HAP-1 (cell line): ENCODE results near the gene PDAP1.

Source experiments
- DNase-seq, 2 experiments: peaks; one replicate each; pipeline ENCODE4 v3.0.0-alpha.2; 2016 to 2020; ENCODE audit warnings: low spot score in 2 of 2
- H3K27me3 ChIP-seq: fragments of 250-450 bp; sonication (Bioruptor Pico); 2 replicates; pipeline ENCODE4 v1.5.1; 2020; ENCODE audit warnings: low read depth, mild to moderate bottlenecking, moderate library complexity
- H3K36me3 ChIP-seq: fragments of 250-450 bp; sonication (Bioruptor Pico); replicated peaks from 2 replicates; pipeline ENCODE4 v1.5.1; 2020; ENCODE audit warnings: mild to moderate bottlenecking
- H3K4me1 ChIP-seq: fragments of 250-450 bp; sonication (Bioruptor Pico); 2 replicates; pipeline ENCODE4 v1.5.1; 2020; ENCODE audit warnings: mild to moderate bottlenecking
- H3K4me3 ChIP-seq: fragments of 250-450 bp; sonication (Bioruptor Pico); 2 replicates; pipeline ENCODE4 v1.5.1; 2020; ENCODE audit warnings: mild to moderate bottlenecking, moderate library complexity
- H3K9me3 ChIP-seq: fragments of 250-450 bp; sonication (Bioruptor Pico); 2 replicates; pipeline ENCODE4 v1.5.1; 2020; ENCODE audit warnings: mild to moderate bottlenecking, moderate library complexity
- in situ Hi-C: fragments of 300-500 bp; cut with MboI; formaldehyde crosslinking; loops from 3 replicates; pipeline ENCODE4 v1.14.3; 2020; ENCODE audit warnings: low sequenced_read_pairs, inconsistent platforms, mixed read lengths

Gene PDAP1

GRCh38 chr7:99408379-99409191 lies at the start of gene PDAP1, which contains the start of gene BUD31:
TSS of gene PDAP1 (minus strand) at chr7:99408597. CDS start at chr7:99408548, 49 bp downstream.
TSS of gene BUD31 (plus strand) at chr7:99408969. CDS start at chr7:99411093, 2,124 bp downstream.
- Histone ChIP-seq H3K27me3 (no peaks in the 10 kb centered on the region), H3K36me3 (peaks cover 45% of the 10 kb centered on the region), H3K9me3 (no peaks in the 10 kb centered on the region), H3K4me3 (peak within 1 kb of the TSS; percentile 97), H3K4me1 (peaks cover 12% of the 10 kb centered on the region)
- peak; percentile 93 to 94 for DNase-seq
- in situ Hi-C loops: no loop called here

GRCh38 chr7:99457650-99458493 lies 49.5 kb upstream of the PDAP1 start:
- DNase-seq: no peak
- H3K9me3 ChIP-seq: no peaks in the 10 kb centered on the region
- in situ Hi-C loops: no loop called here
- H3K4me1 ChIP-seq: no peaks in the 10 kb centered on the region
- H3K4me3 ChIP-seq: no peak overlapping the region
- no peaks in the 10 kb centered on the region for H3K27me3 ChIP-seq
- peaks cover 89% of the 10 kb centered on the region for H3K36me3 ChIP-seq

- Histone ChIP-seq H3K4me3 (no peak overlapping the region), H3K9me3 (no peaks in the 10 kb centered on the region), H3K4me1 (no peaks in the 10 kb centered on the region), H3K27me3 (no peaks in the 10 kb centered on the region), H3K36me3 (peaks cover 89% of the 10 kb centered on the region)
- in situ Hi-C loops: no loop called here
- DNase-seq: no peak
Observed at GRCh38 chr7:99457050-99457649, 48.8 kb upstream of the PDAP1 start.

GRCh38 chr7:99456288-99456687 lies 47.9 kb upstream of the PDAP1 start:
- DNase-seq: no peak
- no peaks in the 10 kb centered on the region for H3K9me3 ChIP-seq
- peaks cover 91% of the 10 kb centered on the region for H3K36me3 ChIP-seq
- H3K27me3 ChIP-seq: no peaks in the 10 kb centered on the region
- no peaks in the 10 kb centered on the region for H3K4me1 ChIP-seq
- in situ Hi-C loops: no loop called here
- no peak overlapping the region for H3K4me3 ChIP-seq

GRCh38 chr7:99455874-99456273 lies 47.5 kb upstream of the PDAP1 start:
- in situ Hi-C loops: no loop called here
- H3K36me3 ChIP-seq: peaks cover 91% of the 10 kb centered on the region

GRCh38 chr7:99453105-99453504 lies 44.7 kb upstream of the PDAP1 start:
- H3K4me1 ChIP-seq: no peaks in the 10 kb centered on the region
- no peaks in the 10 kb centered on the region for H3K27me3 ChIP-seq
- H3K36me3 ChIP-seq: peaks cover 92% of the 10 kb centered on the region
- in situ Hi-C loops: no loop called here
- no peak for DNase-seq
- no peak overlapping the region for H3K4me3 ChIP-seq
- H3K9me3 ChIP-seq: no peaks in the 10 kb centered on the region

More at GRCh38 chr7:99455874-99456273, 47.5 kb upstream of the PDAP1 start:
- no peak for DNase-seq
- Histone ChIP-seq H3K27me3 (no peaks in the 10 kb centered on the region), H3K4me3 (no peak overlapping the region), H3K4me1 (no peaks in the 10 kb centered on the region), H3K9me3 (no peaks in the 10 kb centered on the region)

- Histone ChIP-seq H3K27me3 (no peaks in the 10 kb centered on the region), H3K4me3 (no peak overlapping the region), H3K4me1 (no peaks in the 10 kb centered on the region), H3K36me3 (peaks cover 92% of the 10 kb centered on the region), H3K9me3 (no peaks in the 10 kb centered on the region)
- DNase-seq: no peak
- in situ Hi-C loops: no loop called here
Observed at GRCh38 chr7:99452541-99452940, 44.1 kb upstream of the PDAP1 start.

GRCh38 chr7:99451936-99452335 lies 43.5 kb upstream of the PDAP1 start:
- Histone ChIP-seq H3K9me3 (no peaks in the 10 kb centered on the region), H3K27me3 (no peaks in the 10 kb centered on the region), H3K36me3 (peaks cover 85% of the 10 kb centered on the region), H3K4me3 (no peak overlapping the region), H3K4me1 (no peaks in the 10 kb centered on the region)
- in situ Hi-C loops: no loop called here
- no peak for DNase-seq

- DNase-seq: no peak
- H3K9me3 ChIP-seq: no peaks in the 10 kb centered on the region
- H3K27me3 ChIP-seq: no peaks in the 10 kb centered on the region
- peaks cover 81% of the 10 kb centered on the region for H3K36me3 ChIP-seq
- in situ Hi-C loops: no loop called here
- H3K4me3 ChIP-seq: no peak overlapping the region
- no peaks in the 10 kb centered on the region for H3K4me1 ChIP-seq
Observed at GRCh38 chr7:99449326-99449725, 40.9 kb upstream of the PDAP1 start.

GRCh38 chr7:99448855-99449254 lies 40.5 kb upstream of the PDAP1 start:
- Histone ChIP-seq H3K4me1 (no peaks in the 10 kb centered on the region), H3K27me3 (no peaks in the 10 kb centered on the region), H3K36me3 (peaks cover 83% of the 10 kb centered on the region), H3K4me3 (no peak overlapping the region), H3K9me3 (no peaks in the 10 kb centered on the region)
- in situ Hi-C loops: no loop called here
- no peak for DNase-seq

- Histone ChIP-seq H3K27me3 (no peaks in the 10 kb centered on the region), H3K36me3 (peaks cover 83% of the 10 kb centered on the region), H3K9me3 (no peaks in the 10 kb centered on the region), H3K4me3 (no peak overlapping the region), H3K4me1 (no peaks in the 10 kb centered on the region)
- DNase-seq: no peak
- in situ Hi-C loops: no loop called here
Observed at GRCh38 chr7:99447943-99448342, 39.5 kb upstream of the PDAP1 start.

GRCh38 chr7:99446096-99446495 lies 37.7 kb upstream of the PDAP1 start:
- no peak overlapping the region for H3K4me3 ChIP-seq
- H3K4me1 ChIP-seq: no peaks in the 10 kb centered on the region; the same call in 1 of the 2 replicates
- no peak for DNase-seq
- peaks cover 81% of the 10 kb centered on the region for H3K36me3 ChIP-seq
- no peaks in the 10 kb centered on the region for H3K27me3 ChIP-seq
- in situ Hi-C loops: no loop called here
- no peaks in the 10 kb centered on the region for H3K9me3 ChIP-seq

- no peak for DNase-seq
- no peaks in the 10 kb centered on the region for H3K9me3 ChIP-seq
- peak overlapping the region; percentile 89; the same call in 1 of the 2 replicates for H3K4me3 ChIP-seq
- peaks cover 45% of the 10 kb centered on the region for H3K36me3 ChIP-seq
- in situ Hi-C loops: no loop called here
- H3K4me1 ChIP-seq: peaks cover 6% of the 10 kb centered on the region
- no peaks in the 10 kb centered on the region for H3K27me3 ChIP-seq
Observed at GRCh38 chr7:99440195-99440594, 31.8 kb upstream of the PDAP1 start.
